DND-41 (cell line): ENCODE measurements around the gene CDK15.

Experiments used
- EZH2 ChIP-seq: IDR thresholded peaks from 3 replicates; pipeline ENCODE4 v1.6.1; 2012; ENCODE audit warnings: borderline replicate concordance, low read depth, mild to moderate bottlenecking, moderate library complexity, low read length, inconsistent platforms; ENCODE audit not compliant: severe bottlenecking
- TF ChIP-seq, protein P1 (sequence below): IDR thresholded peaks from 2 replicates; pipeline ENCODE4 v1.5.1; 2012; ENCODE audit warnings: borderline replicate concordance, low read length, moderate library complexity, mild to moderate bottlenecking; ENCODE audit not compliant: poor library complexity, severe bottlenecking; ENCODE audit errors: extremely low read depth

DNA sequence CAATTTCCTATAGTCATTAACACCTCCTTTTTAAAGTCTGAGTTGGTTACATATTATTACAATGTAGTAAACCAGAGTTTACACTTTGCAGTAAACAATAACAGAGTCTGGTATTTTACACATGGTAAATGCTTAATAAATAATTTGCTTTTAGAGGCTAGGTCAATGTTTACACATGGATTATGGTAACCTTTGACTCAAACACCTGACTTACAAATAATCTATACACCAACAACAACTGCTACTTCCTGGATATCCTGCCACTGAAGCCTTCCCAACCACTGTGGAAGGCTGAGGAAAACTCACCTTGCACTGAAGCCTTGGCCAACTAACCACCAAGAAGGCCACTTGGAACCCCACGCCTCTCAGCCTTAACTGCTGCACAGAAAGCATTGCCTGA lies 31.0 kb upstream of the CDK15 start:
- TF ChIP-seq, protein P1, sequence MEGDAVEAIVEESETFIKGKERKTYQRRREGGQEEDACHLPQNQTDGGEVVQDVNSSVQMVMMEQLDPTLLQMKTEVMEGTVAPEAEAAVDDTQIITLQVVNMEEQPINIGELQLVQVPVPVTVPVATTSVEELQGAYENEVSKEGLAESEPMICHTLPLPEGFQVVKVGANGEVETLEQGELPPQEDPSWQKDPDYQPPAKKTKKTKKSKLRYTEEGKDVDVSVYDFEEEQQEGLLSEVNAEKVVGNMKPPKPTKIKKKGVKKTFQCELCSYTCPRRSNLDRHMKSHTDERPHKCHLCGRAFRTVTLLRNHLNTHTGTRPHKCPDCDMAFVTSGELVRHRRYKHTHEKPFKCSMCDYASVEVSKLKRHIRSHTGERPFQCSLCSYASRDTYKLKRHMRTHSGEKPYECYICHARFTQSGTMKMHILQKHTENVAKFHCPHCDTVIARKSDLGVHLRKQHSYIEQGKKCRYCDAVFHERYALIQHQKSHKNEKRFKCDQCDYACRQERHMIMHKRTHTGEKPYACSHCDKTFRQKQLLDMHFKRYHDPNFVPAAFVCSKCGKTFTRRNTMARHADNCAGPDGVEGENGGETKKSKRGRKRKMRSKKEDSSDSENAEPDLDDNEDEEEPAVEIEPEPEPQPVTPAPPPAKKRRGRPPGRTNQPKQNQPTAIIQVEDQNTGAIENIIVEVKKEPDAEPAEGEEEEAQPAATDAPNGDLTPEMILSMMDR, result no peak
- TF ChIP-seq EZH2, result no peak
